Left ventricle myocardium inferior (tissue), 1 donor: ENCODE results near the gene MASTL. TPM values are rescaled to one million over a fixed set of nuclear protein-coding genes. Genes with fewer than 3 reads are reported as not detected.

ENCODE experiments used
- DNase-seq: peaks from one replicate; pipeline ENCODE4 v3.0.0-alpha.2; 2020
- H3K27ac ChIP-seq: fragments of 200-600 bp; replicated peaks from 2 replicates; pipeline ENCODE4 v1.8.0; 2021
- H3K27me3 ChIP-seq: fragments of 200-600 bp; 2 replicates; pipeline ENCODE4 v1.8.0; 2021; ENCODE audit warnings: low read depth
- H3K36me3 ChIP-seq: fragments of 200-600 bp; 2 replicates; pipeline ENCODE4 v1.8.0; 2021
- H3K4me1 ChIP-seq: fragments of 200-600 bp; 2 replicates; pipeline ENCODE4 v1.8.0; 2021
- H3K4me3 ChIP-seq: fragments of 200-600 bp; 2 replicates; pipeline ENCODE4 v1.8.0; 2021; ENCODE audit warnings: mild to moderate bottlenecking, moderate library complexity
- H3K9me3 ChIP-seq: fragments of 200-600 bp; replicated peaks from 2 replicates; pipeline ENCODE4 v1.8.0; 2021
- intact Hi-C: fragments of 100-400 bp; cut with micrococcal nuclease; formaldehyde crosslinking; loops from one replicate; pipeline ENCODE4 v1.11.0; 2022
- total RNA-seq: library from RNA; stranded (reverse); fragmentation: NEBNext Ultra II Directional; extraction: Animal tissue kit (Norgen Biotek cat#: 25700); gene quantifications from one replicate; pipeline ENCODE4 v1.2.1, GENCODE V29; 2021
- TF ChIP-seq, protein P1 (sequence below): fragments of 200-600 bp; IDR thresholded peaks from 2 replicates; pipeline ENCODE4 v1.8.0; 2021; ENCODE audit warnings: antibody characterized with exemption, mild to moderate bottlenecking, borderline replicate concordance
- donor health status: DM: no; HTN: yes; CAD: no; lungs with severe emphysema.

Gene MASTL
- total RNA-seq, 1 donor from 2014 or later, result 1.9 TPM

DNA sequence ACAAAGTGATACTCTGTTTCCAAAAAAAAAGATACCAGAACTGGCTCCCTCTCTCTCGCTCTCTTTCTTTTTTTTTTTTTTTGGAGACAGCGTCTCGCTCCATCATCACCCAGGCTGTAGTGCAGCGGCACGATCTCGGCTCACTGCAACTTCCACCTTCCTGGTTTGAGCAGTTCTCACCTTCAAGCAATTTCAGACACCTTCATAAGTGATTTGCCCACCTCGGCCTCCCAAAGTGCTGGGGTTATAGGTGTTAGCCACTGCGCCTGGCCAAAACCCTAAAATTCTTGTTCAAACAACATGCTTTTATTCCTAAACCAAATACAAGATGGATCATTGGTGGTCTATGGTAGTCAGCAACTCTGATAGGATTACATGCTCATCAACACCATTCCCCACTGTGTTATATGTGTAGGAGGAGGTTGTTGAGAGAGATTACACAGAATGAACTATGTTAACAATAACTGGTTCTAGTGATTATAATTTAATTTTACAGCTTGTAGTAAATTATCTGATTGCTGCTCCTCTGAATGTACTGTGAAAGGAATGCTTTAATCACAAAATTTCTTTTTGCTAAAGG, 69.9 kb downstream of the MASTL start:
- TF ChIP-seq, protein P1, sequence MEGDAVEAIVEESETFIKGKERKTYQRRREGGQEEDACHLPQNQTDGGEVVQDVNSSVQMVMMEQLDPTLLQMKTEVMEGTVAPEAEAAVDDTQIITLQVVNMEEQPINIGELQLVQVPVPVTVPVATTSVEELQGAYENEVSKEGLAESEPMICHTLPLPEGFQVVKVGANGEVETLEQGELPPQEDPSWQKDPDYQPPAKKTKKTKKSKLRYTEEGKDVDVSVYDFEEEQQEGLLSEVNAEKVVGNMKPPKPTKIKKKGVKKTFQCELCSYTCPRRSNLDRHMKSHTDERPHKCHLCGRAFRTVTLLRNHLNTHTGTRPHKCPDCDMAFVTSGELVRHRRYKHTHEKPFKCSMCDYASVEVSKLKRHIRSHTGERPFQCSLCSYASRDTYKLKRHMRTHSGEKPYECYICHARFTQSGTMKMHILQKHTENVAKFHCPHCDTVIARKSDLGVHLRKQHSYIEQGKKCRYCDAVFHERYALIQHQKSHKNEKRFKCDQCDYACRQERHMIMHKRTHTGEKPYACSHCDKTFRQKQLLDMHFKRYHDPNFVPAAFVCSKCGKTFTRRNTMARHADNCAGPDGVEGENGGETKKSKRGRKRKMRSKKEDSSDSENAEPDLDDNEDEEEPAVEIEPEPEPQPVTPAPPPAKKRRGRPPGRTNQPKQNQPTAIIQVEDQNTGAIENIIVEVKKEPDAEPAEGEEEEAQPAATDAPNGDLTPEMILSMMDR, result no peak
- no peak overlapping the region for H3K4me3 ChIP-seq
- no peak overlapping the region for H3K27ac ChIP-seq
- peaks cover 12% of the 10 kb centered on the region for H3K4me1 ChIP-seq
- no peak for DNase-seq
- H3K27me3 ChIP-seq, result no peaks in the 10 kb centered on the region
- no peaks in the 10 kb centered on the region for H3K9me3 ChIP-seq
- H3K36me3 ChIP-seq, result peaks cover 56% of the 10 kb centered on the region
- intact Hi-C loops, result no loop called here

DNA sequence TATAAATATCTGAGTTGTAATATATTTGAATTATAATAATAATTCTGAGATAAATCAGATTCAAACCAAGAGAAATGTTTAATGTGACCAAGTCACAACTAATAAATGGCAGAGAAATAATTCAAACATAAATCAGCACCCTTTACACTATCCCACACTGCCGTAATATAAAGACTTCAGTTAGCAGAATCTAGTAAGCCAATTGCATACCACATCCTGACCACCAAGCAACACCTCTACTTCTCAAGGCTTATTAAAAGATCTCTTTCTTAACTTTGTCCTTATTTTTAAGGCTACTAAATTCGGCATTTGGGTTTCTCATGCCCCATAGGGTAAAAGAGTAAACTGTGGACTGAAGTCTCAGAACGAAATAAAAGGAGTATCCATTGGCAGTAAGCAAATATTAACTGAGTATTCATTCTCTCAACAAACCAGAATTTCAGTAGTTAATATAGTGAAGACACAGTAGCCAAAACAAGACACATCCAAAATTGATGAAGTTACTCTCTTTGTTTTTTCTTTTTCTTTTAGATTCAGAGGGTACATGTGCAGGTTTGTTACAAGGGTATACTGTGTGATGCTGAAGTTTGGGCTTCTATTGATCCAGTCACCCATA, 70.6 kb downstream of the MASTL start:
- H3K27ac ChIP-seq, result no peak overlapping the region
- H3K36me3 ChIP-seq, result peaks cover 56% of the 10 kb centered on the region
- TF ChIP-seq, protein P1, result no peak
- intact Hi-C loops, result no loop called here
- no peaks in the 10 kb centered on the region for H3K9me3 ChIP-seq
- DNase-seq, result no peak
- no peaks in the 10 kb centered on the region for H3K27me3 ChIP-seq
- H3K4me3 ChIP-seq, result no peak overlapping the region
- peaks cover 5% of the 10 kb centered on the region for H3K4me1 ChIP-seq

DNA sequence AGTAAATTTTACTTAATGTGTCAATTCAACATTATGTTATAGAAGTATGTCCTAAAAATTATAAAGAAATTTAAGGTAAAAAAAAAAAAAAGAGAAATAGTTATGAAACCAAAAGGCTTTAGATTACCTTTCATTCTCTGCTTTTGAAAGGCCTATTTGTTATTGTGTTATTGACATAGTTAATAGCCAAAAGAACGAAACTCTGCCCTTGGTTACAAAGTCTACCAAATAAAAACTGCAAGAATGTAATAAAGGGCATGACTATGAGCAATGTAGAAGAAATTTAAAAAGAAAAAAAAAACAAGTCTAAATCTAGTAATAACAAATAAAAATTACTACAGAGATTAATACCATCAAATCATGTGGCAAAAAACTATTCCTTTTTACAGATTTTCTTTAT, 74.9 kb downstream of the MASTL start:
- no peak for DNase-seq
- Histone ChIP-seq H3K9me3 (no peaks in the 10 kb centered on the region), H3K4me1 (no peaks in the 10 kb centered on the region), H3K36me3 (peaks cover 61% of the 10 kb centered on the region), H3K27ac (no peak overlapping the region), H3K27me3 (no peaks in the 10 kb centered on the region), H3K4me3 (no peak overlapping the region)
- intact Hi-C loops, result no loop called here
- TF ChIP-seq, protein P1, result no peak

DNA sequence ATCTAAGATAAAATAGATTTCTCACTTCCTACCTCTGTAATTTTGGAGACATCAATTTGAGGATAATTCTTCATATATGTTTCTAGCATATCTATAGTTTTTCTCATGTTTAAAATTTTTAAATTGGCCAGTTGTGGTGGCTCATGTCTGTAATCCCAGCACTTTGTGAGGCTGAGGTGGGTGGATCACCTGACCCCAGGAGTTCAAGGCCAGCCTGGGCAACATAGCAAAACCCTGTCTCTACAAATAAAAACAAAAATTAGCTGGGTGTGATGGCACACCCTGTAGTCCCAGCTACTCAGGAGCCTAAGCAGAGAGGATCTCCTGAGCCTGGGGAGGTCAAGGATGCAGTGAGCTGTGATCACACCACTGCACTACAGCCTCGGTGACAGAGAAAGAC, 80.6 kb downstream of the MASTL start:
- Histone ChIP-seq H3K9me3 (no peaks in the 10 kb centered on the region), H3K4me1 (peaks cover 48% of the 10 kb centered on the region), H3K27ac (no peak overlapping the region), H3K27me3 (no peaks in the 10 kb centered on the region), H3K36me3 (peaks cover 31% of the 10 kb centered on the region), H3K4me3 (no peak overlapping the region)
- intact Hi-C loops, result no loop called here
- TF ChIP-seq, protein P1, result no peak
- DNase-seq, result no peak

Other genes with a start within 250 kb of the MASTL start
- gene ANKRD26, start 54.9 kb upstream of the MASTL start, total RNA-seq, result 14.0 TPM
- 88.3 TPM for gene YME1L1, start 968 bp upstream of the MASTL start, total RNA-seq
- 64.0 TPM for gene ACBD5, start 85.4 kb downstream of the MASTL start, total RNA-seq